Activated T-cell treated with anti-CD3 and anti-CD28 coated beads, Interleukin-2, amount 50 U/mL, for 4 hours (primary cell): ENCODE data around the gene TMEM37. TPM values are rescaled to one million over a fixed set of nuclear protein-coding genes. Genes with fewer than 3 reads are reported as not detected.

Experiments
- ATAC-seq, 2 donors: fragments of 200-7000 bp; cut with Tn5 transposase; one replicate each; pipeline ENCODE4 v1.10.0; 2021
- DNase-seq: peaks from one replicate; pipeline ENCODE4 v3.0.0-alpha.2; 2020
- H3K27me3 Mint-ChIP-seq: one replicate; pipeline ENCODE4 v1.8.0; 2021; ENCODE audit warnings: low read depth, mixed read lengths
- H3K36me3 Mint-ChIP-seq: one replicate; pipeline ENCODE4 v1.8.0; 2022; ENCODE audit warnings: mixed read lengths; ENCODE audit not compliant: insufficient read depth
- H3K4me1 Mint-ChIP-seq: one replicate; pipeline ENCODE4 v1.8.0; 2021; ENCODE audit warnings: low read depth, mixed read lengths
- H3K4me3 Mint-ChIP-seq: one replicate; pipeline ENCODE4 v1.8.0; 2021; ENCODE audit warnings: mild to moderate bottlenecking, moderate library complexity, mixed read lengths
- H3K9me3 Mint-ChIP-seq: one replicate; pipeline ENCODE4 v1.8.0; 2021; ENCODE audit warnings: mixed read lengths
- total RNA-seq, 3 donors: library from RNA; stranded (reverse); gene quantifications; one replicate each; pipeline ENCODE4 v1.2.1, GENCODE V29; 2021

TMEM37 gene
- total RNA-seq, 3 donors from 2014 or later, result 0.11 to 0.27 TPM; not detected in 1

GRCh38 chr2:119424284-119425118, 7.2 kb upstream of the TMEM37 start:
- no peak for DNase-seq
- Mint-ChIP-seq H3K36me3 (no peaks in the 10 kb centered on the region), H3K4me3 (no peak overlapping the region), H3K4me1 (no peaks in the 10 kb centered on the region), H3K27me3 (peaks cover 45% of the 10 kb centered on the region), H3K9me3 (no peaks in the 10 kb centered on the region)
- ATAC-seq, result no peak

GRCh38 chr2:119425119-119425405, 6.6 kb upstream of the TMEM37 start:
- Mint-ChIP-seq H3K36me3 (no peaks in the 10 kb centered on the region), H3K4me3 (no peak overlapping the region), H3K9me3 (no peaks in the 10 kb centered on the region), H3K4me1 (no peaks in the 10 kb centered on the region), H3K27me3 (peaks cover 48% of the 10 kb centered on the region)
- ATAC-seq (no peak), DNase-seq (no peak)

GRCh38 chr2:119425620-119426395, 5.8 kb upstream of the TMEM37 start:
- DNase-seq, result no peak
- Mint-ChIP-seq H3K4me1 (no peaks in the 10 kb centered on the region), H3K9me3 (no peaks in the 10 kb centered on the region), H3K4me3 (no peak overlapping the region), H3K36me3 (no peaks in the 10 kb centered on the region), H3K27me3 (peaks cover 55% of the 10 kb centered on the region)
- ATAC-seq, result no peak

GRCh38 chr2:119426396-119426675, 5.3 kb upstream of the TMEM37 start:
- H3K36me3 Mint-ChIP-seq, result no peaks in the 10 kb centered on the region
- DNase-seq, result no peak
- no peaks in the 10 kb centered on the region for H3K9me3 Mint-ChIP-seq
- H3K27me3 Mint-ChIP-seq, result peaks cover 60% of the 10 kb centered on the region
- H3K4me3 Mint-ChIP-seq, result no peak overlapping the region
- H3K4me1 Mint-ChIP-seq, result no peaks in the 10 kb centered on the region
- no peak for ATAC-seq

GRCh38 chr2:119426801-119427395, 4.8 kb upstream of the TMEM37 start:
- Mint-ChIP-seq H3K27me3 (peaks cover 60% of the 10 kb centered on the region), H3K4me3 (no peak overlapping the region), H3K36me3 (no peaks in the 10 kb centered on the region), H3K4me1 (no peaks in the 10 kb centered on the region), H3K9me3 (no peaks in the 10 kb centered on the region)
- ATAC-seq, result no peak
- DNase-seq, result no peak

- H3K9me3 Mint-ChIP-seq, result no peaks in the 10 kb centered on the region
- peaks cover 68% of the 10 kb centered on the region for H3K27me3 Mint-ChIP-seq
- no peak overlapping the region for H3K4me3 Mint-ChIP-seq
- no peaks in the 10 kb centered on the region for H3K36me3 Mint-ChIP-seq
- ATAC-seq, result no peak
- peaks cover 7% of the 10 kb centered on the region for H3K4me1 Mint-ChIP-seq
- DNase-seq, result no peak
Measured at GRCh38 chr2:119427756-119428155, 3.9 kb upstream of the TMEM37 start.

- peaks cover 76% of the 10 kb centered on the region for H3K27me3 Mint-ChIP-seq
- no peak for ATAC-seq
- peaks cover 7% of the 10 kb centered on the region for H3K4me1 Mint-ChIP-seq
- H3K4me3 Mint-ChIP-seq, result no peak overlapping the region
- no peaks in the 10 kb centered on the region for H3K9me3 Mint-ChIP-seq
- DNase-seq, result no peak
- no peaks in the 10 kb centered on the region for H3K36me3 Mint-ChIP-seq
Measured at GRCh38 chr2:119428488-119429224, 3.0 kb upstream of the TMEM37 start.

- H3K4me1 Mint-ChIP-seq, result peaks cover 7% of the 10 kb centered on the region
- H3K36me3 Mint-ChIP-seq, result no peaks in the 10 kb centered on the region
- DNase-seq (no peak), ATAC-seq (no peak)
- H3K4me3 Mint-ChIP-seq, result no peak overlapping the region
- no peaks in the 10 kb centered on the region for H3K9me3 Mint-ChIP-seq
- peaks cover 80% of the 10 kb centered on the region for H3K27me3 Mint-ChIP-seq
Measured at GRCh38 chr2:119429225-119429981, 2.3 kb upstream of the TMEM37 start.

- no peak for ATAC-seq
- no peaks in the 10 kb centered on the region for H3K36me3 Mint-ChIP-seq
- no peak overlapping the region for H3K4me3 Mint-ChIP-seq
- DNase-seq, result no peak
- no peaks in the 10 kb centered on the region for H3K9me3 Mint-ChIP-seq
- peaks cover 7% of the 10 kb centered on the region for H3K4me1 Mint-ChIP-seq
- peaks cover 76% of the 10 kb centered on the region for H3K27me3 Mint-ChIP-seq
Measured at GRCh38 chr2:119430023-119430498, 1.6 kb upstream of the TMEM37 start.

- ATAC-seq (peak; percentile 23 to 32), DNase-seq (no peak)
- Mint-ChIP-seq H3K9me3 (no peaks in the 10 kb centered on the region), H3K4me1 (peaks cover 7% of the 10 kb centered on the region), H3K27me3 (peaks cover 69% of the 10 kb centered on the region), H3K36me3 (no peaks in the 10 kb centered on the region), H3K4me3 (peak overlapping the region; percentile 20)
Measured at GRCh38 chr2:119431976-119432850, 559 bp downstream of the TMEM37 start.

GRCh38 chr2:119432851-119433522, 1.3 kb downstream of the TMEM37 start:
- Mint-ChIP-seq H3K4me1 (peaks cover 7% of the 10 kb centered on the region), H3K9me3 (no peaks in the 10 kb centered on the region), H3K36me3 (no peaks in the 10 kb centered on the region), H3K27me3 (peaks cover 61% of the 10 kb centered on the region), H3K4me3 (no peak overlapping the region)
- DNase-seq (no peak), ATAC-seq (no peak)

GRCh38 chr2:119433636-119434327, 2.1 kb downstream of the TMEM37 start:
- H3K36me3 Mint-ChIP-seq, result no peaks in the 10 kb centered on the region
- no peak overlapping the region for H3K4me3 Mint-ChIP-seq
- peaks cover 56% of the 10 kb centered on the region for H3K27me3 Mint-ChIP-seq
- DNase-seq, result no peak
- H3K9me3 Mint-ChIP-seq, result no peaks in the 10 kb centered on the region
- ATAC-seq, result no peak
- peaks cover 7% of the 10 kb centered on the region for H3K4me1 Mint-ChIP-seq
